ENCODE data around the gene CSNK1E.

CSNK1E gene

GRCh38 chr22:38260761-38261681, 56.2 kb downstream of the CSNK1E start:
- H4K12ac ChIP-seq (ENCODE audit: low read depth, low read length), result no peak overlapping the region
- H3K4me2 ChIP-seq (ENCODE audit: low read length), result no peak overlapping the region
- H2AFZ ChIP-seq (ENCODE audit: insufficient read depth, low read length, poor library complexity), result no peak overlapping the region
- peaks cover 0 to 8% of the 10 kb centered on the region in 2 experiments for H3K4me1 ChIP-seq (ENCODE audit: control insufficient read depth in 1 of 2, insufficient read depth in 2 of 2, low read length in 2 of 2)
- H4K91ac ChIP-seq (ENCODE audit: low read depth, low read length), result no peak overlapping the region
- H3K36me3 ChIP-seq (ENCODE audit: control insufficient read depth in 1 of 2, insufficient read depth in 2 of 2, low read length in 2 of 2), result peaks cover 13 to 15% of the 10 kb centered on the region in 2 experiments
- no peak overlapping the region for H2BK5ac ChIP-seq (ENCODE audit: low read depth, low read length, poor library complexity)
- H3K9ac ChIP-seq (ENCODE audit: low read length), result no peak overlapping the region
- peak overlapping the region; percentile 34 for H3K4ac ChIP-seq (ENCODE audit: low read depth, low read length)
- no CpG with 5 or more reads among the region's 15 CpGs for WGBS (ENCODE audit: extremely low coverage, insufficient coverage, insufficient read length)
- no peak overlapping the region for H3K14ac ChIP-seq (ENCODE audit: low read length)
- no peak overlapping the region for H3K23ac ChIP-seq (ENCODE audit: low read length)
- no peaks in the 10 kb centered on the region for H3K79me1 ChIP-seq (ENCODE audit: low read length)
- no peak overlapping the region for H2AK5ac ChIP-seq (ENCODE audit: low read length)
- H2BK120ac ChIP-seq (ENCODE audit: insufficient read depth, low read length, poor library complexity), result no peak overlapping the region
- H3K79me2 ChIP-seq (ENCODE audit: control insufficient read depth, insufficient read depth, low read length, poor library complexity), result peaks cover 3% of the 10 kb centered on the region
- H3K4me3 ChIP-seq (ENCODE audit: low read depth, low read length), result no peak overlapping the region
- no peak overlapping the region for H2BK12ac ChIP-seq (ENCODE audit: low read length)
- H3K27me3 ChIP-seq (ENCODE audit: insufficient read depth, low read length), result no peaks in the 10 kb centered on the region
- H3K9me3 ChIP-seq (ENCODE audit: insufficient read depth, low read depth, low read length), result no peaks in the 10 kb centered on the region
- H4K8ac ChIP-seq (ENCODE audit: low read depth, low read length), result no peak overlapping the region
- no peak for DNase-seq
- H3K18ac ChIP-seq (ENCODE audit: low read length), result no peak overlapping the region
- no peak overlapping the region for H3K27ac ChIP-seq (ENCODE audit: low read depth, low read length)

- H3K4ac ChIP-seq (ENCODE audit: low read depth, low read length), result no peak overlapping the region
- no peak overlapping the region for H3K14ac ChIP-seq (ENCODE audit: low read length)
- H4K91ac ChIP-seq (ENCODE audit: low read depth, low read length), result no peak overlapping the region
- H3K27ac ChIP-seq (ENCODE audit: low read depth, low read length), result no peak overlapping the region
- peaks cover 6 to 10% of the 10 kb centered on the region in 2 experiments for H3K36me3 ChIP-seq (ENCODE audit: control insufficient read depth in 1 of 2, insufficient read depth in 2 of 2, low read length in 2 of 2)
- no peak overlapping the region for H3K18ac ChIP-seq (ENCODE audit: low read length)
- no peaks in the 10 kb centered on the region for H3K79me2 ChIP-seq (ENCODE audit: control insufficient read depth, insufficient read depth, low read length, poor library complexity)
- H3K23ac ChIP-seq (ENCODE audit: low read length), result no peak overlapping the region
- H3K4me1 ChIP-seq (ENCODE audit: control insufficient read depth in 1 of 2, insufficient read depth in 2 of 2, low read length in 2 of 2), result peaks cover 0 to 8% of the 10 kb centered on the region in 2 experiments
- no peak overlapping the region for H4K12ac ChIP-seq (ENCODE audit: low read depth, low read length)
- no peaks in the 10 kb centered on the region for H3K79me1 ChIP-seq (ENCODE audit: low read length)
- no peak for DNase-seq
- H2BK5ac ChIP-seq (ENCODE audit: low read depth, low read length, poor library complexity), result no peak overlapping the region
- no peak overlapping the region for H2BK12ac ChIP-seq (ENCODE audit: low read length)
- no CpG with 5 or more reads among the region's 8 CpGs for WGBS (ENCODE audit: extremely low coverage, insufficient coverage, insufficient read length)
- no peaks in the 10 kb centered on the region for H3K27me3 ChIP-seq (ENCODE audit: insufficient read depth, low read length)
- H4K8ac ChIP-seq (ENCODE audit: low read depth, low read length), result no peak overlapping the region
- no peak overlapping the region for H3K4me2 ChIP-seq (ENCODE audit: low read length)
- no peak overlapping the region for H2AK5ac ChIP-seq (ENCODE audit: low read length)
- no peak overlapping the region for H2AFZ ChIP-seq (ENCODE audit: insufficient read depth, low read length, poor library complexity)
- H3K9ac ChIP-seq (ENCODE audit: low read length), result no peak overlapping the region
- no peak overlapping the region for H2BK120ac ChIP-seq (ENCODE audit: insufficient read depth, low read length, poor library complexity)
- no peak overlapping the region for H3K4me3 ChIP-seq (ENCODE audit: low read depth, low read length)
- no peaks in the 10 kb centered on the region for H3K9me3 ChIP-seq (ENCODE audit: insufficient read depth, low read depth, low read length)
Observed at GRCh38 chr22:38259370-38259769, 57.9 kb downstream of the CSNK1E start.

- Histone ChIP-seq H3K9me3 (ENCODE audit: insufficient read depth, low read depth, low read length) (no peaks in the 10 kb centered on the region), H3K79me2 (ENCODE audit: control insufficient read depth, insufficient read depth, low read length, poor library complexity) (no peaks in the 10 kb centered on the region), H3K23ac (ENCODE audit: low read length) (no peak overlapping the region), H3K9ac (ENCODE audit: low read length) (no peak overlapping the region), H3K27me3 (ENCODE audit: insufficient read depth, low read length) (no peaks in the 10 kb centered on the region), H4K12ac (ENCODE audit: low read depth, low read length) (no peak overlapping the region), H2AK5ac (ENCODE audit: low read length) (no peak overlapping the region), H2AFZ (ENCODE audit: insufficient read depth, low read length, poor library complexity) (no peak overlapping the region), H2BK5ac (ENCODE audit: low read depth, low read length, poor library complexity) (no peak overlapping the region), H3K4me2 (ENCODE audit: low read length) (no peak overlapping the region), H3K36me3 (ENCODE audit: control insufficient read depth in 1 of 2, insufficient read depth in 2 of 2, low read length in 2 of 2) (peaks cover 3 to 5% of the 10 kb centered on the region in 2 experiments), H2BK120ac (ENCODE audit: insufficient read depth, low read length, poor library complexity) (no peak overlapping the region), H3K79me1 (ENCODE audit: low read length) (no peaks in the 10 kb centered on the region), H3K14ac (ENCODE audit: low read length) (no peak overlapping the region), H3K4me3 (ENCODE audit: low read depth, low read length) (no peak overlapping the region), H3K27ac (ENCODE audit: low read depth, low read length) (no peak overlapping the region), H3K4ac (ENCODE audit: low read depth, low read length) (no peak overlapping the region), H3K4me1 (ENCODE audit: control insufficient read depth in 1 of 2, insufficient read depth in 2 of 2, low read length in 2 of 2) (peaks cover 0 to 8% of the 10 kb centered on the region in 2 experiments), H4K91ac (ENCODE audit: low read depth, low read length) (no peak overlapping the region), H2BK12ac (ENCODE audit: low read length) (no peak overlapping the region), H4K8ac (ENCODE audit: low read depth, low read length) (no peak overlapping the region), H3K18ac (ENCODE audit: low read length) (no peak overlapping the region)
- WGBS (ENCODE audit: extremely low coverage, insufficient coverage, insufficient read length), result no CpG with 5 or more reads among the region's 8 CpGs
- DNase-seq, result no peak
Observed at GRCh38 chr22:38258895-38259294, 58.3 kb downstream of the CSNK1E start.

DNA sequence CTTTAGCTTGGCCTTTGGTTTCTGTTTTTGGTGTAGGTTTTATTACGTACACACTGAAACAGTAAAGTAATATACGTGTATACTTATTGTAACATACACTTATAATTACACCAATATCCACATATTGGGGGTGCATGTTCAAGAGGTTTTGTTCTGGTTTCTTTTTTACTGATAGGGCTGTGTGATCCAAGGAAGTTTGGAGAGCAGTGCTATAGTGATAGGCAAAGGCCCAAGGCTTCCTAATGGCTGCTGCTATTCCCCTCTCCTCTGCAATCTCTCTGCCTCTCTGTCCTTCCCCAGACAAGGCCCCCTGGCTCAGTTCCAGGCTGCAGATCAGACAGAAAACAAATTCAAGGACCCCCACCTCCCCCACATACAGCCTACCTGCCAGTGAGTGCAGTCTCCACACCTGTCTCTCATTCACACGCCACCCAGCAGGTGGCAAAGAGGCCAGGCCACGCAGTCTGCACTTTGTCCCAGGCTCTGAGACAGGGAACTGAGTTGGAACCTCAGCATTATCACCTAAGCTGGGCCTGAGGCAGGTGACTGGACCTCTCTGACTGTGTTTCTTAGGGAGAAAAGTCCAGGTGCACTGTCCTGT, 59.5 kb downstream of the CSNK1E start:
- Histone ChIP-seq H3K79me1 (ENCODE audit: low read length) (no peaks in the 10 kb centered on the region), H3K4me3 (ENCODE audit: low read depth, low read length) (no peak overlapping the region), H2AFZ (ENCODE audit: insufficient read depth, low read length, poor library complexity) (peak overlapping the region; percentile 6), H3K79me2 (ENCODE audit: control insufficient read depth, insufficient read depth, low read length, poor library complexity) (no peaks in the 10 kb centered on the region), H3K4me1 (ENCODE audit: control insufficient read depth in 1 of 2, insufficient read depth in 2 of 2, low read length in 2 of 2) (peaks cover 0 to 8% of the 10 kb centered on the region in 2 experiments), H2BK120ac (ENCODE audit: insufficient read depth, low read length, poor library complexity) (no peak overlapping the region), H4K91ac (ENCODE audit: low read depth, low read length) (no peak overlapping the region), H3K27me3 (ENCODE audit: insufficient read depth, low read length) (no peaks in the 10 kb centered on the region), H4K12ac (ENCODE audit: low read depth, low read length) (no peak overlapping the region), H2AK5ac (ENCODE audit: low read length) (no peak overlapping the region), H3K4ac (ENCODE audit: low read depth, low read length) (no peak overlapping the region), H3K23ac (ENCODE audit: low read length) (no peak overlapping the region), H4K8ac (ENCODE audit: low read depth, low read length) (no peak overlapping the region), H2BK5ac (ENCODE audit: low read depth, low read length, poor library complexity) (no peak overlapping the region), H3K4me2 (ENCODE audit: low read length) (no peak overlapping the region), H3K14ac (ENCODE audit: low read length) (no peak overlapping the region), H3K9me3 (ENCODE audit: insufficient read depth, low read depth, low read length) (no peaks in the 10 kb centered on the region), H2BK12ac (ENCODE audit: low read length) (no peak overlapping the region), H3K36me3 (ENCODE audit: control insufficient read depth in 1 of 2, insufficient read depth in 2 of 2, low read length in 2 of 2) (no peaks in the 10 kb centered on the region), H3K18ac (ENCODE audit: low read length) (peak overlapping the region; percentile 29), H3K9ac (ENCODE audit: low read length) (no peak overlapping the region), H3K27ac (ENCODE audit: low read depth, low read length) (no peak overlapping the region)
- no CpG with 5 or more reads among the region's 4 CpGs for WGBS (ENCODE audit: extremely low coverage, insufficient coverage, insufficient read length)
- DNase-seq, result peak in 1 of 2 donors; percentile 16
